Left lung (tissue), 10 donors: ENCODE data around the gene HDAC4. TPM values are rescaled to one million over a fixed set of nuclear protein-coding genes. Genes with fewer than 3 reads are reported as not detected.

Source experiments
- ATAC-seq: fragments of 200-7000 bp; cut with Tn5 transposase; one replicate; pipeline ENCODE4 v1.9.1; 2020; ENCODE audit warnings: moderate library complexity
- DNase-seq, 4 donors: peaks; one replicate each; pipeline ENCODE4 v3.0.0-alpha.2; 2013 to 2020
- H3K27ac ChIP-seq, 2 donors: fragments of 200-600 bp; sonication (generic) in 1 of 2; one replicate each; pipeline versions ENCODE4 v1.5.0 to v1.8.0; 2020 to 2021
- H3K27me3 ChIP-seq, 2 donors: fragments of 200-600 bp; sonication (generic) in 1 of 2; one replicate each; pipeline versions ENCODE4 v1.5.0 to v1.8.0; 2020 to 2021
- H3K36me3 ChIP-seq, 2 donors: fragments of 200-600 bp; sonication (generic) in 1 of 2; one replicate each; pipeline versions ENCODE4 v1.5.0 to v1.8.0; 2020 to 2021
- H3K4me1 ChIP-seq, 2 donors: fragments of 200-600 bp; one replicate each; pipeline ENCODE4 v1.8.0; 2021
- H3K4me3 ChIP-seq, 2 donors: fragments of 200-600 bp; sonication (generic) in 1 of 2; one replicate each; pipeline versions ENCODE4 v1.5.0 to v1.8.0; 2020 to 2021; ENCODE audit warnings: mild to moderate bottlenecking in 1 of 2
- H3K9me3 ChIP-seq, 2 donors: fragments of 200-600 bp; sonication (generic) in 1 of 2; one replicate each; pipeline versions ENCODE4 v1.5.0 to v1.8.0; 2020 to 2021
- intact Hi-C, 2 donors: fragments of 100-400 bp; cut with DNase I; formaldehyde crosslinking; loops; one replicate each; pipeline versions ENCODE4 v1.11.2 to v1.14.2; 2022
- polyA plus RNA-seq, 6 donors: library from polyadenylated mRNA; unstranded; fragments of 120-200 nt; gene quantifications; one replicate each; pipeline ENCODE4 v1.2.1, GENCODE V29; 2013; ENCODE audit not compliant: insufficient read length in 6 of 6
- total RNA-seq, 2 donors: library from RNA; stranded (reverse); fragmentation: NEBNext Ultra II Directional; extraction: Animal tissue kit (Norgen Biotek cat#: 25700); gene quantifications; one replicate each; pipeline ENCODE4 v1.2.1, GENCODE V29; 2021
- TF ChIP-seq, protein P1 (sequence below), 2 donors: fragments of 200-600 bp; sonication (generic) in 1 of 2; IDR thresholded peaks; one replicate each; pipeline versions ENCODE4 v1.5.0 to v1.8.0; 2021; ENCODE audit warnings: antibody characterized with exemption in 2 of 2
- donor health status: DM: no; HTN: yes; CAD: no.
- donor health status: DM: no; HTN: no; CAD: no.

Gene HDAC4
- total and polyA plus RNA-seq, 8 donors, result 9.9 to 36.8 (median 12.8) TPM

GRCh38 chr2:239082425-239082824, 318.4 kb downstream of the HDAC4 start:
- H3K9me3 ChIP-seq, result no peaks in the 10 kb centered on the region
- no peaks in the 10 kb centered on the region for H3K4me1 ChIP-seq
- intact Hi-C loops, result no loop called here
- H3K36me3 ChIP-seq, result peaks cover 0 to 85% of the 10 kb centered on the region in 2 donors
- TF ChIP-seq, protein P1, sequence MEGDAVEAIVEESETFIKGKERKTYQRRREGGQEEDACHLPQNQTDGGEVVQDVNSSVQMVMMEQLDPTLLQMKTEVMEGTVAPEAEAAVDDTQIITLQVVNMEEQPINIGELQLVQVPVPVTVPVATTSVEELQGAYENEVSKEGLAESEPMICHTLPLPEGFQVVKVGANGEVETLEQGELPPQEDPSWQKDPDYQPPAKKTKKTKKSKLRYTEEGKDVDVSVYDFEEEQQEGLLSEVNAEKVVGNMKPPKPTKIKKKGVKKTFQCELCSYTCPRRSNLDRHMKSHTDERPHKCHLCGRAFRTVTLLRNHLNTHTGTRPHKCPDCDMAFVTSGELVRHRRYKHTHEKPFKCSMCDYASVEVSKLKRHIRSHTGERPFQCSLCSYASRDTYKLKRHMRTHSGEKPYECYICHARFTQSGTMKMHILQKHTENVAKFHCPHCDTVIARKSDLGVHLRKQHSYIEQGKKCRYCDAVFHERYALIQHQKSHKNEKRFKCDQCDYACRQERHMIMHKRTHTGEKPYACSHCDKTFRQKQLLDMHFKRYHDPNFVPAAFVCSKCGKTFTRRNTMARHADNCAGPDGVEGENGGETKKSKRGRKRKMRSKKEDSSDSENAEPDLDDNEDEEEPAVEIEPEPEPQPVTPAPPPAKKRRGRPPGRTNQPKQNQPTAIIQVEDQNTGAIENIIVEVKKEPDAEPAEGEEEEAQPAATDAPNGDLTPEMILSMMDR (IDR thresholded peaks at IDR 0.05), result no peak
- ATAC-seq (no peak), DNase-seq (no peak)
- no peaks in the 10 kb centered on the region for H3K27me3 ChIP-seq
- no peak overlapping the region for H3K4me3 ChIP-seq
- no peak overlapping the region for H3K27ac ChIP-seq

GRCh38 chr2:239081622-239082021, 319.2 kb downstream of the HDAC4 start:
- H3K36me3 ChIP-seq, result peaks cover 0 to 85% of the 10 kb centered on the region in 2 donors
- DNase-seq, result peak in 1 of 4 donors; percentile 51
- no peaks in the 10 kb centered on the region for H3K4me1 ChIP-seq
- TF ChIP-seq, protein P1 (IDR thresholded peaks at IDR 0.05), result no peak
- no peak overlapping the region for H3K27ac ChIP-seq
- no peaks in the 10 kb centered on the region for H3K27me3 ChIP-seq
- ATAC-seq, result no peak
- H3K9me3 ChIP-seq, result no peaks in the 10 kb centered on the region
- intact Hi-C loops, result no loop called here
- H3K4me3 ChIP-seq, result no peak overlapping the region

DNA sequence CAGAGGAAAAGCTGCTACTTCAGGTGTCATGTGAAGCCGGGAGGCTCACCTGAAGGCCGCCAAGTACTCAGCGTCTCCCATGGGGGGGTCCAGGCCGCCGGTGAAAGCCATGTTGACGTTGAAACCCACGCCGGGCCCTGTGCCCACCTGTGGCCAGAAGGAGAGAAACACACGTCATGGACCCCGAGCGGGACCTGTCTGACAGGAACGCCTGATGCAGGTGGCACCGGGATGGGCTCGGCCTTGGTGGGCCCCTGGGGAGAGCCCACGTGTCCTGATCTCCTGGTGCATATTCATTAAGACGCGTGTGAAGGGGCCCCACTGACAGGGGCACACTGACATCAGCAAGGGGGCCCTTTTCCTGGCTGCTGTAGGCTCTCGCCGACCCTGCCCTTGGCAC, 319.8 kb downstream of the HDAC4 start:
- TF ChIP-seq, protein P1 (IDR thresholded peaks at IDR 0.05), result no peak
- H3K4me3 ChIP-seq, result no peak overlapping the region
- intact Hi-C loops, result no loop called here
- H3K27ac ChIP-seq, result no peak overlapping the region
- ATAC-seq (no peak), DNase-seq (peak in 1 of 4 donors; percentile 78)
- H3K9me3 ChIP-seq, result no peaks in the 10 kb centered on the region
- H3K36me3 ChIP-seq, result peaks cover 0 to 88% of the 10 kb centered on the region in 2 donors
- no peaks in the 10 kb centered on the region for H3K27me3 ChIP-seq
- no peaks in the 10 kb centered on the region for H3K4me1 ChIP-seq

DNA sequence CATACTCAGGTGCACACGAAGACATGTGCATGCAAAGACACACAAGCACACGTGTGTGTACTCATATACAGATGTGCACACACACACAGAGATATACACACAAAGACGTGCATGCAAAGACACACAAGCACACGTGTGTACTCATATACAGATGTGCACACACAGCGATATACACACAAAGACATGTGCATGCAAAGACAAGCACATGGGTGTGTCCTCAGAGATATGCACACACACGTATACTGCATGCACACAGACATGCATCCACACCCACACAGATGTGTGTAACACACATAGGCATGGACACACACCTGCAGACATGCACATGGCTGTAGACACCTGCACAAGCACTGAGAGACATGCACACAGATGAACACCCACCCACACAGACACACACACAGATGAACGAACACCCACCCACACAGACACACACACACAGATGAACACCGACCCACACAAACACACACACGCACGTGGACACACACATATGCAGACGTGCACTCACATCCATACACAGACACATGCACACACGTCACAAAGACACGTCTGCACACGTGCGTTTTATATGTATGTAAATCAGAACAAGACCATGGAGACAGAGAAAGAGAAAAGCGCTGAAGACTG, 321.0 kb downstream of the HDAC4 start:
- TF ChIP-seq, protein P1 (IDR thresholded peaks at IDR 0.05), result no peak
- H3K27ac ChIP-seq, result no peak overlapping the region
- H3K36me3 ChIP-seq, result peaks cover 0 to 94% of the 10 kb centered on the region in 2 donors
- no peak overlapping the region for H3K4me3 ChIP-seq
- ATAC-seq (no peak), DNase-seq (no peak)
- H3K27me3 ChIP-seq, result no peaks in the 10 kb centered on the region
- H3K4me1 ChIP-seq, result no peaks in the 10 kb centered on the region
- intact Hi-C loops, result no loop called here
- no peaks in the 10 kb centered on the region for H3K9me3 ChIP-seq

- H3K4me3 ChIP-seq, result no peak overlapping the region
- DNase-seq (peak in 1 of 4 donors; percentile 55), ATAC-seq (no peak)
- H3K36me3 ChIP-seq, result peaks cover 0 to 98% of the 10 kb centered on the region in 2 donors
- intact Hi-C loops, result no loop called here
- no peaks in the 10 kb centered on the region for H3K4me1 ChIP-seq
- TF ChIP-seq, protein P1 (IDR thresholded peaks at IDR 0.05), result no peak
- no peaks in the 10 kb centered on the region for H3K9me3 ChIP-seq
- no peaks in the 10 kb centered on the region for H3K27me3 ChIP-seq
- H3K27ac ChIP-seq, result no peak overlapping the region
These were observed 322.5 kb downstream of the HDAC4 start for GRCh38 chr2:239078128-239078924.
